Cardiac septum (tissue), 1 donor: ENCODE measurements around the gene GALNT6. TPM values are rescaled to one million over a fixed set of nuclear protein-coding genes. Genes with fewer than 3 reads are reported as not detected.

Experiments
- DNase-seq: peaks from one replicate; pipeline ENCODE4 v3.0.0-alpha.2; 2020; ENCODE audit warnings: low spot score
- intact Hi-C: fragments of 100-400 bp; cut with DNase I; formaldehyde crosslinking; loops from one replicate; pipeline ENCODE4 v1.14.0; 2022
- total RNA-seq: library from RNA; stranded (reverse); fragmentation: NEBNext Ultra II Directional; extraction: Animal tissue kit (Norgen Biotek cat#: 25700); gene quantifications from one replicate; pipeline ENCODE4 v1.2.1, GENCODE V29; 2021
- donor health status: DM: no; HTN: no; CAD: no.

GALNT6 gene
- total RNA-seq, 1 donor from 2014 or later, result 0.65 TPM

- no peak for DNase-seq
- intact Hi-C loops, result no loop called here
Measured at GRCh38 chr12:51388069-51388799, 3.0 kb downstream of the GALNT6 start.

- intact Hi-C loops, result no loop called here
- no peak for DNase-seq
Measured at GRCh38 chr12:51386351-51386750, 4.9 kb downstream of the GALNT6 start.

GRCh38 chr12:51383269-51383905 lies 7.8 kb downstream of the GALNT6 start:
- DNase-seq, result no peak
- intact Hi-C loops, result no loop called here

GRCh38 chr12:51382173-51382572 lies 9.0 kb downstream of the GALNT6 start:
- no peak for DNase-seq
- intact Hi-C loops, result no loop called here

- no peak for DNase-seq
- intact Hi-C loops, result no loop called here
Measured at GRCh38 chr12:51381226-51382079, 9.8 kb downstream of the GALNT6 start.

- DNase-seq, result no peak
- intact Hi-C loops, result no loop called here
Measured at GRCh38 chr12:51379571-51379970, 11.6 kb downstream of the GALNT6 start.

- intact Hi-C loops, result no loop called here
- DNase-seq, result no peak
Measured at GRCh38 chr12:51378749-51379148, 12.5 kb downstream of the GALNT6 start.

- no peak for DNase-seq
- intact Hi-C loops, result no loop called here
Measured at GRCh38 chr12:51377099-51377984, 13.9 kb downstream of the GALNT6 start.

- intact Hi-C loops, result no loop called here
- no peak for DNase-seq
Measured at GRCh38 chr12:51374856-51375255, 16.4 kb downstream of the GALNT6 start.

GRCh38 chr12:51374361-51374760 lies 16.8 kb downstream of the GALNT6 start:
- intact Hi-C loops, result no loop called here
- DNase-seq, result no peak

- intact Hi-C loops, result no loop called here
- DNase-seq, result no peak
Measured at GRCh38 chr12:51373187-51373586, 18.0 kb downstream of the GALNT6 start.

- intact Hi-C loops, result no loop called here
- no peak for DNase-seq
Measured at GRCh38 chr12:51372021-51372420, 19.2 kb downstream of the GALNT6 start.

GRCh38 chr12:51371295-51371953 lies 19.8 kb downstream of the GALNT6 start:
- DNase-seq, result no peak
- intact Hi-C loops, result no loop called here

GRCh38 chr12:51370667-51371066 lies 20.5 kb downstream of the GALNT6 start:
- no peak for DNase-seq
- intact Hi-C loops, result no loop called here

- intact Hi-C loops, result no loop called here
- no peak for DNase-seq
Measured at GRCh38 chr12:51369581-51369980, 21.6 kb downstream of the GALNT6 start.

- intact Hi-C loops, result no loop called here
- peak; percentile 80 for DNase-seq
Measured at GRCh38 chr12:51368640-51369517, 22.3 kb downstream of the GALNT6 start.

- intact Hi-C loops, result no loop called here
- DNase-seq, result no peak
Measured at GRCh38 chr12:51365276-51365675, 25.9 kb downstream of the GALNT6 start.

- no peak for DNase-seq
- intact Hi-C loops, result no loop called here
Measured at GRCh38 chr12:51364001-51364400, 27.2 kb downstream of the GALNT6 start.
